Lung (tissue), 12 donors: Measurements from ENCODE around the gene ASAP2. TPM values are rescaled to one million over a fixed set of nuclear protein-coding genes. Genes with fewer than 3 reads are reported as not detected.
A peak's percentile ranks its signal among the peaks of the same experiment; 100 is the strongest.

Source experiments
- ATAC-seq: fragments of 200-7000 bp; cut with Tn5 transposase; one replicate; pipeline ENCODE4 v1.9.1; 2020; ENCODE audit warnings: moderate number of reproducible peaks; ENCODE audit not compliant: insufficient read depth, low FRiP score
- DNase-seq, 3 donors: peaks; one replicate each; pipeline ENCODE4 v3.0.0-alpha.2; 2013 to 2017
- H3K27ac ChIP-seq, 2 donors: one replicate each; pipeline ENCODE4 v1.5.1; 2013; ENCODE audit warnings: mild to moderate bottlenecking in 2 of 2, moderate library complexity in 2 of 2, control low read depth in 1 of 2, inconsistent platforms in 1 of 2, low read depth in 1 of 2, low read length in 1 of 2
- H3K27me3 ChIP-seq, 3 donors: one replicate each; pipeline ENCODE4 v1.5.1; 2013; ENCODE audit warnings: low read length in 2 of 3; ENCODE audit not compliant: control insufficient read depth in 3 of 3, insufficient read depth in 3 of 3
- H3K36me3 ChIP-seq, 4 donors: one replicate each; pipeline ENCODE4 v1.5.1; 2013; ENCODE audit warnings: low read length in 4 of 4, mild to moderate bottlenecking in 1 of 4, moderate library complexity in 1 of 4; ENCODE audit not compliant: control insufficient read depth in 4 of 4, insufficient read depth in 4 of 4
- H3K4me1 ChIP-seq, 5 donors: one replicate each; pipeline ENCODE4 v1.5.1; 2013; ENCODE audit warnings: low read length in 5 of 5, mild to moderate bottlenecking in 2 of 5, moderate library complexity in 1 of 5; ENCODE audit not compliant: control insufficient read depth in 5 of 5, insufficient read depth in 5 of 5
- H3K4me3 ChIP-seq: one replicate; pipeline ENCODE4 v1.5.1; 2013; ENCODE audit warnings: mild to moderate bottlenecking, control low read depth, moderate library complexity
- H3K9ac ChIP-seq, 2 donors: one replicate each; pipeline ENCODE4 v1.5.1; 2013; ENCODE audit warnings: low read length in 2 of 2, control low read depth in 1 of 2; ENCODE audit not compliant: insufficient read depth in 1 of 2
- H3K9me3 ChIP-seq, 4 donors: one replicate each; pipeline ENCODE4 v1.5.1; 2013; ENCODE audit warnings: low read length in 3 of 4, mild to moderate bottlenecking in 1 of 4, moderate library complexity in 1 of 4; ENCODE audit not compliant: control insufficient read depth in 4 of 4, insufficient read depth in 3 of 4
- CTCF ChIP-seq: IDR thresholded peaks from 2 replicates; pipeline ENCODE4 v1.5.1; 2012; ENCODE audit warnings: mild to moderate bottlenecking; ENCODE audit errors: control extremely low read depth, extremely low read depth
- WGBS, 2 donors: extraction: QIAGEN DNeasy Blood & Tissue Kit; methylation state at CpG; one replicate each; pipeline ENCODE4 v1.1.7; 2013; 5-methylcytosine and 5-hydroxymethylcytosine counted together
- polyA plus RNA-seq, 2 donors: library from polyadenylated mRNA; stranded (reverse); fragments of 200-250 nt; gene quantifications; one replicate each; pipeline ENCODE4 v1.2.1, GENCODE V29; 2013
- total RNA-seq, 2 donors: library from RNA; depleted of rRNA in 1 of 2; stranded (reverse); fragments of >200 nt in 1 of 2; gene quantifications; one replicate each; pipeline ENCODE4 v1.2.1, GENCODE V29; 2014 to 2021
- donor health status: control.
- donor health status: control.
- donor health status: Bipolar disorder and iron deficiency.
- donor health status: healthy.
- donor health status: DM: yes; HTN: yes; CAD: no.

The ASAP2 gene
- total and polyA plus RNA-seq, 4 donors = 7.4 to 30.9 (median 17.0) TPM

- DNase-seq (no peak), ATAC-seq (no peak)
- Histone ChIP-seq H3K9me3 (no peaks in the 10 kb centered on the region), H3K27me3 (no peaks in the 10 kb centered on the region), H3K36me3 (no peaks in the 10 kb centered on the region), H3K9ac (no peak overlapping the region), H3K4me3 (no peak overlapping the region), H3K27ac (no peak overlapping the region), H3K4me1 (peaks cover 14 to 64% (median 24%) of the 10 kb centered on the region in 5 donors)
- WGBS, 2 donors = 61 to 85% methylated on average over 7 of the region's 7 CpGs
- no peak for TF ChIP-seq CTCF
Observed at GRCh38 chr2:9232886-9233285, 26.3 kb downstream of the ASAP2 start.

GRCh38 chr2:9234680-9235146 lies 28.1 kb downstream of the ASAP2 start:
- H3K9ac ChIP-seq = no peak overlapping the region
- DNase-seq (no peak), ATAC-seq (peak; percentile 76)
- WGBS, 2 donors = 51 to 67% methylated on average over 9 of the region's 9 CpGs
- no peaks in the 10 kb centered on the region for H3K36me3 ChIP-seq
- peaks cover 19 to 66% (median 21%) of the 10 kb centered on the region in 5 donors for H3K4me1 ChIP-seq
- H3K4me3 ChIP-seq = no peak overlapping the region
- no peaks in the 10 kb centered on the region for H3K9me3 ChIP-seq
- no peaks in the 10 kb centered on the region for H3K27me3 ChIP-seq
- no peak for TF ChIP-seq CTCF
- H3K27ac ChIP-seq = peak overlapping the region; percentile 81 to 84

GRCh38 chr2:9235147-9236044 lies 28.8 kb downstream of the ASAP2 start:
- Histone ChIP-seq H3K27ac (peak overlapping the region; percentile 63 to 84), H3K36me3 (no peaks in the 10 kb centered on the region), H3K4me1 (peaks cover 17 to 59% (median 21%) of the 10 kb centered on the region in 5 donors), H3K9me3 (no peaks in the 10 kb centered on the region), H3K4me3 (no peak overlapping the region), H3K9ac (no peak overlapping the region), H3K27me3 (no peaks in the 10 kb centered on the region)
- TF ChIP-seq CTCF = no peak
- peak; percentile 3 for ATAC-seq
- peak; percentile 60 to 86 (median 78) for DNase-seq
- WGBS, 2 donors = 71 to 78% methylated on average over 16 of the region's 16 CpGs
